K562 (cell line): ENCODE data around the gene LTK. TPM values are rescaled to one million over a fixed set of nuclear protein-coding genes. Genes with fewer than 3 reads are reported as not detected.

Source experiments
- ARID1B ChIP-seq: fragments of 450-650 bp; IDR thresholded peaks from 2 replicates; pipeline ENCODE4 v1.6.1; 2016; ENCODE audit warnings: antibody characterized with exemption, mild to moderate bottlenecking, inconsistent platforms
- CBX2 ChIP-seq: fragments of 200-600 bp; sonication (generic); IDR thresholded peaks from one replicate; pipeline ENCODE4 v1.6.1; 2012; ENCODE audit warnings: mild to moderate bottlenecking, low read length, inconsistent platforms; ENCODE audit not compliant: insufficient read depth, poor library complexity, severe bottlenecking
- EGR1 ChIP-seq: fragments of 450-650 bp; conservative IDR thresholded peaks from 2 replicates; pipeline ENCODE4 v1.6.1; 2017; ENCODE audit warnings: mild to moderate bottlenecking
- ELF4 ChIP-seq: fragments of 450-650 bp; formaldehyde crosslinking; IDR thresholded peaks from 2 replicates; pipeline ENCODE4 v1.4.0; 2022; ENCODE audit warnings: missing genetic modification characterization
- EP400 ChIP-seq: fragments of 450-650 bp; IDR thresholded peaks from 2 replicates; pipeline ENCODE4 v1.6.1; 2017; ENCODE audit warnings: antibody characterized with exemption, mild to moderate bottlenecking, moderate library complexity
- LARP7 ChIP-seq: fragments of 450-650 bp; IDR thresholded peaks from 2 replicates; pipeline ENCODE4 v1.6.1; 2016
- MCM7 ChIP-seq, 2 experiments: fragments of 450-650 bp; IDR thresholded peaks; 2 replicates each; pipeline ENCODE4 v1.6.1; 2016 to 2018
- NFIC ChIP-seq: fragments of 450-650 bp; IDR thresholded peaks from 2 replicates; pipeline ENCODE4 v1.6.1; 2017; ENCODE audit warnings: mild to moderate bottlenecking, inconsistent platforms
- OTX1 ChIP-seq: fragments of 450-650 bp; formaldehyde crosslinking; IDR thresholded peaks from 2 replicates; pipeline ENCODE4 v1.4.0; 2022; ENCODE audit warnings: mild to moderate bottlenecking
- PHF20 ChIP-seq: fragments of 450-650 bp; IDR thresholded peaks from 2 replicates; pipeline ENCODE4 v1.6.1; 2018; ENCODE audit not compliant: partially characterized antibody
- POLR2B ChIP-seq: fragments of 450-650 bp; IDR thresholded peaks from 2 replicates; pipeline ENCODE4 v1.6.1; 2018; ENCODE audit warnings: low read depth; ENCODE audit not compliant: partially characterized antibody
- SETDB1 ChIP-seq: IDR thresholded peaks from one replicate; pipeline ENCODE4 v1.6.1; 2012; ENCODE audit warnings: low read length, control low read depth, inconsistent platforms
- SMARCA5 ChIP-seq: fragments of 450-650 bp; IDR thresholded peaks from 2 replicates; pipeline ENCODE4 v1.6.1; 2016
- TCF7L2 ChIP-seq: fragments of 150-350 bp; IDR thresholded peaks from 2 replicates; pipeline ENCODE4 v1.6.1; 2016; ENCODE audit warnings: low read depth, mild to moderate bottlenecking, low read length, moderate library complexity
- TRIM24 ChIP-seq, 2 experiments: fragments of 450-650 bp; IDR thresholded peaks; 2 replicates each; pipeline ENCODE4 v1.6.1; 2016
- XRCC5 ChIP-seq: fragments of 200-400 bp; formaldehyde crosslinking; IDR thresholded peaks from 2 replicates; pipeline ENCODE4 v1.6.1; 2017; ENCODE audit warnings: low read depth, mild to moderate bottlenecking, low read length
- ZFP36 ChIP-seq: fragments of 150-350 bp; IDR thresholded peaks from 2 replicates; pipeline ENCODE4 v1.6.1; 2018; ENCODE audit warnings: low read length, low read depth; ENCODE audit not compliant: partially characterized antibody
- ZNF77 ChIP-seq: fragments of 250-450 bp; sonication (Bioruptor Pico); IDR thresholded peaks from 2 replicates; pipeline ENCODE4 v1.5.0; 2020
- ZSCAN29 ChIP-seq: fragments of 450-650 bp; IDR thresholded peaks from 2 replicates; pipeline ENCODE4 v1.6.1; 2017
- polyA plus RNA-seq, 8 experiments: library from polyadenylated mRNA; depleted of rRNA in 4 of 8; stranded (reverse) in 5 of 8; unstranded in 3 of 8; fragments of >200 nt; fragmentation: Nextera tagmentation in 2 of 8; fragmentation: Illumina TruSeq in 1 of 8; extraction: Ambion mirVana in 2 of 8; extraction: Trizol in 1 of 8; gene quantifications; 2 replicates each; pipeline versions ENCODE4 v1.2.1 to v1.2.3, GENCODE V29; 2011 to 2014; ENCODE audit warnings: inconsistent platforms in 1 of 8, missing spikeins in 1 of 8
- total RNA-seq, 7 experiments: library from RNA; depleted of rRNA in 6 of 7; stranded (reverse); fragments of >200 nt in 6 of 7; fragmentation: Illumina TruSeq in 2 of 7; extraction: Trizol in 2 of 7; gene quantifications; 2 replicates each; pipeline versions ENCODE4 v1.2.1 to v1.2.3, GENCODE V29; 2011 to 2021; ENCODE audit warnings: low replicate concordance in 1 of 7
- TF ChIP-seq, protein P1 (sequence below): fragments of 450-650 bp; IDR thresholded peaks from 2 replicates; pipeline ENCODE4 v1.6.1; 2016; ENCODE audit warnings: low read depth

Gene LTK
- total and polyA plus RNA-seq, 9 of the 15 experiments (the other 6 are each of a cell fraction or from before 2014, with no cell fraction given), result 0.25 to 4.4 (median 1.8) TPM

DNA sequence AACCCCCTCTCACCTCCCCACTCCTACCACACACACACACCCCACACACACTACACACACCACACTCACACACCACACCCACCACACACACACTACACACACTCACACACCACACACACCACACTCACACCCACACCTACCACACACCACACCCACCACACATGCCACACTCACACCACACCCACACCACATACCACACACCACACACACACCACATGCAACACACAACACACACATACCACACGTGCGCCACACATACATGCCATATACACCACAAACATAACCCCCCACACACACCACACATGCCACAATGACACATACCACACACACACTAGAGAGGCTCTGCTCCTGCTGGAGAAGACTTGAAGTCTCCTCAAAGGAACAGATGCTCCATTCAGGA is 25.8 kb downstream of the LTK start (continued):
- TF ChIP-seq, protein P1, sequence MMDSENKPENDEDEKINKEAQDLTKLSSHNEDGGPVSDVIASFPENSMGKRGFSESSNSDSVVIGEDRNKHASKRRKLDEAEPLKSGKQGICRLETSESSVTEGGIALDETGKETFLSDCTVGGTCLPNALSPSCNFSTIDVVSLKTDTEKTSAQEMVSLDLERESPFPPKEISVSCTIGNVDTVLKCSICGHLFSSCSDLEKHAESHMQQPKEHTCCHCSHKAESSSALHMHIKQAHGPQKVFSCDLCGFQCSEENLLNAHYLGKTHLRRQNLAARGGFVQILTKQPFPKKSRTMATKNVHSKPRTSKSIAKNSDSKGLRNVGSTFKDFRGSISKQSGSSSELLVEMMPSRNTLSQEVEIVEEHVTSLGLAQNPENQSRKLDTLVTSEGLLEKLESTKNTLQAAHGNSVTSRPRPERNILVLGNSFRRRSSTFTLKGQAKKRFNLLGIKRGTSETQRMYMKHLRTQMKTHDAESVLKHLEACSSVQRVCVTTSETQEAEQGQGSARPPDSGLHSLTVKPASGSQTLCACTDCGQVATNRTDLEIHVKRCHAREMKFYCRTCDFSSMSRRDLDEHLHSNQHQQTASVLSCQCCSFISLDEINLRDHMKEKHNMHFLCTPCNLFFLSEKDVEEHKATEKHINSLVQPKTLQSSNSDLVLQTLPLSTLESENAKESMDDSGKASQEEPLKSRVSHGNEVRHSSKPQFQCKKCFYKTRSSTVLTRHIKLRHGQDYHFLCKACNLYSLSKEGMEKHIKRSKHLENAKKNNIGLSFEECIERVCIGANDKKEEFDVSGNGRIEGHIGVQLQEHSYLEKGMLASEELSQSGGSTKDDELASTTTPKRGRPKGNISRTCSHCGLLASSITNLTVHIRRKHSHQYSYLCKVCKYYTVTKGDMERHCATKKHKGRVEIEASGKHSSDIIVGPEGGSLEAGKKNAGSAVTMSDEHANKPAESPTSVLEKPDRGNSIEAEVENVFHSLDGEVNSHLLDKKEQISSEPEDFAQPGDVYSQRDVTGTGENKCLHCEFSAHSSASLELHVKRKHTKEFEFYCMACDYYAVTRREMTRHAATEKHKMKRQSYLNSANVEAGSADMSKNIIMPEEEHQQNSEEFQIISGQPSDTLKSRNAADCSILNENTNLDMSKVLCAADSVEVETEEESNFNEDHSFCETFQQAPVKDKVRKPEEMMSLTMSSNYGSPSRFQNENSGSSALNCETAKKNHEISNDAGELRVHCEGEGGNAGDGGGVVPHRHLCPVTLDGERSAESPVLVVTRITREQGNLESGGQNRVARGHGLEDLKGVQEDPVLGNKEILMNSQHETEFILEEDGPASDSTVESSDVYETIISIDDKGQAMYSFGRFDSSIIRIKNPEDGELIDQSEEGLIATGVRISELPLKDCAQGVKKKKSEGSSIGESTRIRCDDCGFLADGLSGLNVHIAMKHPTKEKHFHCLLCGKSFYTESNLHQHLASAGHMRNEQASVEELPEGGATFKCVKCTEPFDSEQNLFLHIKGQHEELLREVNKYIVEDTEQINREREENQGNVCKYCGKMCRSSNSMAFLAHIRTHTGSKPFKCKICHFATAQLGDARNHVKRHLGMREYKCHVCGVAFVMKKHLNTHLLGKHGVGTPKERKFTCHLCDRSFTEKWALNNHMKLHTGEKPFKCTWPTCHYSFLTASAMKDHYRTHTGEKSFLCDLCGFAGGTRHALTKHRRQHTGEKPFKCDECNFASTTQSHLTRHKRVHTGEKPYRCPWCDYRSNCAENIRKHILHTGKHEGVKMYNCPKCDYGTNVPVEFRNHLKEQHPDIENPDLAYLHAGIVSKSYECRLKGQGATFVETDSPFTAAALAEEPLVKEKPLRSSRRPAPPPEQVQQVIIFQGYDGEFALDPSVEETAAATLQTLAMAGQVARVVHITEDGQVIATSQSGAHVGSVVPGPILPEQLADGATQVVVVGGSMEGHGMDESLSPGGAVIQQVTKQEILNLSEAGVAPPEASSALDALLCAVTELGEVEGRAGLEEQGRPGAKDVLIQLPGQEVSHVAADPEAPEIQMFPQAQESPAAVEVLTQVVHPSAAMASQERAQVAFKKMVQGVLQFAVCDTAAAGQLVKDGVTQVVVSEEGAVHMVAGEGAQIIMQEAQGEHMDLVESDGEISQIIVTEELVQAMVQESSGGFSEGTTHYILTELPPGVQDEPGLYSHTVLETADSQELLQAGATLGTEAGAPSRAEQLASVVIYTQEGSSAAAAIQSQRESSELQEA, result no peak
- TF ChIP-seq EGR1 (peak; percentile 15; the same call in 1 of the 2 replicates), OTX1 (CRISPR knock-in tag) (peak; percentile 71; the same call in 1 of the 2 replicates), POLR2B (peak; percentile 32), EP400 (no peak), TRIM24 (IDR thresholded peaks at IDR 0.05) (0 out of 4 replicates have a peak, but pooled peaks of 1 of the 2 experiments have one; percentile 18), SETDB1 (no peak), ELF4 (CRISPR knock-in tag) (peak; percentile 75; the same call in 1 of the 2 replicates), SMARCA5 (0 out of 2 replicates have a peak, but pooled peaks have one; percentile 22), CBX2 (no peak), NFIC (no peak), ZSCAN29 (no peak), PHF20 (peak; percentile 28), ZFP36 (no peak), XRCC5 (no peak), MCM7 (IDR thresholded peaks at IDR 0.05) (no peak), LARP7 (0 out of 2 replicates have a peak, but pooled peaks have one; percentile 28), ARID1B (peak; percentile 18; the same call in 1 of the 2 replicates), ZNF77 (CRISPR knock-in tag) (no peak), TCF7L2 (no peak)
